Hindlimb muscle (tissue), 1 donor: ENCODE data around the gene TDRD9. TPM values are rescaled to one million over a fixed set of nuclear protein-coding genes. Genes with fewer than 3 reads are reported as not detected.

Experiments used
- DNase-seq: peaks from one replicate; pipeline ENCODE4 v3.0.0-alpha.2; 2013
- polyA plus RNA-seq: library from polyadenylated mRNA; unstranded; fragments of 120-200 nt; gene quantifications from one replicate; pipeline ENCODE4 v1.2.1, GENCODE V29; 2013; ENCODE audit not compliant: insufficient read length

TDRD9 gene
- polyA plus RNA-seq, 1 donor: 0.08 TPM

DNA sequence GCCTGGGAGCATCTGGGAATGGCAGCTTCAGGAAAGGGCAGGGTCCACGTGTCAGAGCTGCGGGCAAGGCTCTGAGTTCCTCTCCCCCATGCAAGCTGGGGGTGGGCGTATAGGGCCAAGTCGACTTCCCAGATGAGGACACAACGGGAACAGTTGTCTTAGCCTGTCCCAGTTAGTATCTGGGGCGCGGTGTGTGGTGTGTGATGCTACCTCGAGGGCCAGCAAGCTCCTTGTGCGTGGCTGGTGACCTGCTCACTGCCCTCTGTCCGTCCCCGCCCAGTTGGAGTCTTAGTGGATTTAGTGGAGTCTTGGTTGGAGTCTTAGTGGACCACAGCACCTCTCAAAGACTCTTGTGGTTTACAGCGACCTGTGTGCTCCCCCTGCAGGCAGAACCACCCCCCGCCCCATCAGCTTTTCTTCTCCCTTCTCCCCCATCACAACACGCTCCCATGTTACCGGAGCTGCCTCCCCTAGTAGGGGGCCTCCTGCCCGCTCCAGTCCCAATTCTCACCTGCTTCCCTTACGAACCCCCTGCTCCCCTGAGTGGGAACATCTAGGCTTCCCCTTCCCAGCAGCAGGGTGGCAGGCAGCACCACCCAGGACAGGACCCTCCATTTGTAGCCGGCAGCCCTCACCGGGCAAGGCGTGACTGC, 165.9 kb downstream of the TDRD9 start:
- no peak for DNase-seq

DNA sequence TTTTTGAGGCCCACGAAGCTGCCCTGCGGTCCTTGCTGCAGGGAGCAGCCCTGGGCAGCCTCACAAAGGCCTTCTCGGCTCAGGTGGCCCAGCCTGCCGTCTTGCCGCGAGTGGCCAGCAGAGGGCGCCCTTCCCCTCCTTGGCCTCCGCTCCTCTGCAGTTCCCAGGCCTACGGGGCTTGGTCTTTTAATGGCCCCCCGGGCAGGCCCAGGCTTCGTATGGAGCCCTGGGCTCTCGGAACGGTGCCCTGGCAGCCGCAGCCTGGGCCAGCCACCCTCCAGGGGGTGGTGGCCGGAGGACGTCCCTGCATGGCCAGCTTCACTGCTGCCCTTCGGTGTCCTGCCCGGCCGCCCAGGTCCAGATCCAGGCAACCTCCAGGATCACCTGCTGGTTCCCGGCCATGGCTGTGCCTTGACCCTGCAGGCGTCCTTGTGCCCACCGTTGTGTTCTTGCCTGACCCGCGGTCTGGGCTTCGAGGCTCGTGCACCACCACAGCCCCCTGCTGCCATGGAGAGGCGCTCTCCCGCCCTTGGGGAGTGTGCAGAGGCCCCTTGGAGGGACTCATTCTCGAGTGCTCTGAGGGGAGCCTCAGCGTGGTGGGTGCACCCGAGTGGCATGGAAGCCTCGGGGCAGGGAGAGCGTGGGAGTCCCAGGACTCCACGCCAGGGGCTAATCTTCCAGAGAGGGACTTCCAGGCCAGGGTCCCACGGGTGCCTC, 166.6 kb downstream of the TDRD9 start:
- peak; percentile 37 for DNase-seq

DNA sequence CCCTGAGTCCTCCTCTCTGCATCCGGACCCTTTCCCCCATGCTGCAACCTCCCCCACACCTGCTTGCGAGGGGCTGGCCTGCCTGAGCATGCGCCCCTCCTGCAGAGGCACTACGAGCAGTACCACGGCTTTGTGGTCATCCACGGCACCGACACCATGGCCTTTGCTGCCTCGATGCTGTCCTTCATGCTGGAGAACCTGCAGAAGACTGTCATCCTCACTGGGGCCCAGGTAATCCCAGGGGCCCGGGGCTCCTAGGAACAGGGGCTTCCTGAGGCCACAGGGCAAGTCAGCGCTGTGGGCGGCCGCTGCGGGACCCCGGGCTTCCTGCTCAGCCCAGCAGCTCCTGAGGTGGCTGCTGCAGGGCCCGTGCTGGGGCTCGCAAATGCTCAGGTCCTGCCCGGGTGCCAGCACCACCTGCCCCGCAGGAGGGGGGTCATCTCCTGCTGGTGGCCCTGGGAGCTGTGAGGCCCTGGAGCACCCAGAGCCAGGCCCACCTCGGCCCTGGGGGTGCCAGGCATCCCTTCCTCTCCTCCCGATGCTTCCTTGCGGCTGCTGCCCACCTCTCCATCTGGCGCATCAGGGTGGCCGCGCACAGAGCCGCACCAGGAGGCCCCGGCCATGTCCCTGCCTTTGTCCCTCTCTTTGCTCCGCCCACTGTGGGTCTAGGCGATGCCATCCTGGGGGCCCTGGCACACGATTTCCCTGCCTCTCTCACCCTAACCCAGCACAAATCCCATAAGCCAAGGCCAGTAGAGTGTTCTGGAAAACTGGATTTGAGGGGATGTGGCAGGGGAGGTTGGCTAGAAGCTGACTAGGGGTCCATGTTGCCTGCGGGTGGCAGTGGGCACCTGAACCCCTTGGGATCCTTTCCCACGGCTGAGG, 167.4 kb downstream of the TDRD9 start:
- no peak for DNase-seq

DNA sequence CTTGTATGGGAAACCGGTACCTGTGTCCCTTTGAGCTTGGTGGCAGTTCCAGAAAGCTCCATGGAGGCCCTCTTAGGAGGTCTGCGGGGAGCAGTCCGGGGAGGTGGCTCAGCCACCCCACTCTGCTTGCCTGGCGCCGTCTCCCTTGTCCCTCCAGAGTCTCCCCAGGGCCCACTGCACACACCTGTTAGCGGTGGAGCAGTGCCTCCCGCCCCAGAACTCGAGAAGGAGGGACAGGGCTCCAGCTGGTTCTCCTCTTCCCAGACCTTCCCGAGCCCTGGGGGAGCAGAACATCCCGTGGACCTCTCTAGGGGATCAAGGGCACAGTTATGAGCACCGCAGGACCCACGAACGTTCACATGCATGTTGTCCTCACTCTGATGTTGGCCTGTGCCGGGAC, 168.1 kb downstream of the TDRD9 start:
- DNase-seq: no peak

DNA sequence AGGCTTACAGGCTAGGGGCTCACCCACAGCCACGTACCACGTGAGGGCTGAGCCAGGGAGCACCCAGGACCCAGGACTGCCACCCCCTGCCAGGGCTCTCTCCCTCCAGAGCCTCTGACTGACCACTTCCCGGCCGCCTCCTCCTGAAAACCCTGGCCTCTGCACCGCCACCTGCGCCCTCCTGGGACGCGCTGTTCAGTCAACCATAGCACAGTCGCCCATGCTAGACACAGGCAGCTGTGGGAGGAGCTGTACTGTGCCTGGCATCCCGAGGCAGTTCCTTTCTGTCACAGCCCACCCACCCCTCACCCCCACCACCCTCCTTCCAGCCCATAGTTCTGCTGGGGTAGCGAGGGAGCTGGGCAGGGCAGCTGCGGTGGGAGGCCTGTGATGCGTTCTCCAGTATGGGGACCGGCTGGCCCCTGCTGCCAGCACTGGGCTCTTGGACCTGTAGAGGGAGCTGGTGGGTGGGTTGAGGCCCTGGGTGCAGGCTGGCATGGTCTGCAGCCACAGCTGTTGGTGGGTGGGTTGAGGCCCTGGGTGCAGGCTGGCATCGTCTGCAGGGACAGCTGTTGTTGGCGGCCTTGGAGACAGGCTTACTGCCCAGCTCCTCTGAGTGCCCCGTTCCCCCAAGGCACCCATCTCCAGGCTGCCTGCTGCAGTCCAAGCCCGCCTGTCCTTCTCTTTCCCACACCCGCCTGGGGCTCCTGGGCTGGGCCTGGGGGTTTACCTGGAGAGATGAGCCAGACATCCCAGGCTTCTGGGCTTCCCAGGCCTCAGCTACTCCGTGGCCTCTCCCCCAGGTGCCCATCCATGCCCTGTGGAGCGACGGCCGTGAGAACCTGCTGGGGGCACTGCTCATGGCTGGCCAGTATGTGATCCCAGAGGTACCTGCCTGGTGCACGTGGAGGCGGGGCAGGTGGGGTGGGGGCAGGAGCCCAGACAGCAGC, 168.8 kb downstream of the TDRD9 start:
- DNase-seq: peak; percentile 15

DNA sequence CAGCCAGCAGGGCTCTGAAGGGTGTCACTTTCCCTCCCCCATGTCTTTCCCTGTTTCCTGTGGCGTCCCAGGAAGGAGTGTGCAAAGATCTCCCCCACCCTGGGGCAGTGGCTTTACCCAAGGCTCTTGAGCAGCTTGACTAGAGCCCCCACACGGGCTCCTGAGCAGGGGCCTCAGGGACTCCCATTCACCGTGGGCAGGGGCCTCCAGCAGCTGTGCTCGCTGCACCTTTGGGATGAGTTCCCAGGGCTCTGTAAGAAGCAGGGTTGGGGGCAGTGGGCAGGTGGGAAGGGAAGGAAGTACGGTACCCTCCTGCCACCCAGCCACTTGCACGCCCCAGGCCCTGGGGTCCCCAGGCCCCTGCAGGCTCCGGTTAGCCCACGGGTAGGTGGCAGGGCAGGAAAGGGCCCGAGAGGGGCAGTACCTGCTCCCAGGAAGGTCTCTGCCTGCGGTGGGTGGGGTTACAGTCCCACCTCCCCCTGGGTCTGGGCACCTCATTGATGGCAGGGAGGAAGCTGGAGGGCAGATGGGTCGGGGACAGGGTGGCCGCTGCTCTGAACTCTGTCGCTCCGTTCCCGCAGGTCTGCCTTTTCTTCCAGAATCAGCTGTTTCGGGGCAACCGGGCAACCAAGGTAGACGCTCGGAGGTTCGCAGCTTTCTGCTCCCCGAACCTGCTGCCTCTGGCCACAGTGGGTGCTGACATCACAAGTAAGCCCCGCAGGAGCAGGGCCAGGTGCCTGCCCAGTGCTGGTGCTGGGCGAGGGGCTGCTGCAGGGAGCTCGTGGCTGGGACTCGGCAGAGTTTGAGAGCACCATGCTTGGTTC, 170.2 kb downstream of the TDRD9 start:
- DNase-seq: no peak

DNA sequence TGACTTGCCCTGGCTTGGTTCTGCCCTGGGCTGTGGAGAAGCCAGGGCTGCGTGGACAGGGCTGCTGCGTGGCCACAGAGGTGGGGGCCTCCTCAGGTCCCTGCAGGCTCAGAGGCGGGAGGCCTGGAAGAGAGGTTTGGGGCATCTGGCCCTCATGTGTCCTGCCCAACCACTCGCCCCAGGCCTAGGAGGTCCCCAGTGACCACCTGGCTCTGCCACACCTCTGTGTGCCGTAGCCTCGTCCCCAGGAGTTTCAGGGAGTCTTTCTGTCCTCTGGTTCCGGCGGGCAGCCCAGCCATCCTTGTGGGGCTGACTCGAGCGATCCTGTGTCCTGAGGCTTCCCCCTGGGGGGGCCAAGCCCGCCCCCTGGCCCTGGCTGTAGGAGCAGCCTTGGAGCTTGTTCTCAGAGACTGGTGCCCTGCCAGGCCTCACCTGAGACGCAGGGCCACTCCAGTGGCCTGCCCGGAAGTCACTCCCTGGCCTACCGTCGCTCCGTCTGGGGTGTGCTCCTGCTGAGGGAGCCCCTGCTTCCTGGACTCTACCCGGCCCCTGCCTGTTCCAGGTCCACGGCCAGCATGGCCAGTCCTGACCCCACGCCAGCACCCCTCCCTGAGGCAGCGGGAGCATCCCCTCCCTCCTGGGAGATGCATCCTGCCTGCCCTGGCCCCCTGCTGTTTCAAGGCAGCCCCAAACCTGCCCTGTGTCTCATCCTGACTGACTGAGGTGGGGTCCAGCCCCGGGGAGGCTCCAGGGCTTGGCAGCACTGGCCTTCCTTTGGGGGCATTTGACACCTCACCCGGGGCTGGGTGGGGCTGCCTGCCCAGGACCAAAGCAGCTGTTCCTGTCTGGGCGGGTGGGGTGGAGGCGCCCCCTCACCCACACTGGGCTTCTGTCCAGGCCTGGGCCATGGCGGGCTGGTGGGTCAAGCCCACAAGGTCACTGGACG, 171.1 kb downstream of the TDRD9 start:
- no peak for DNase-seq

DNA sequence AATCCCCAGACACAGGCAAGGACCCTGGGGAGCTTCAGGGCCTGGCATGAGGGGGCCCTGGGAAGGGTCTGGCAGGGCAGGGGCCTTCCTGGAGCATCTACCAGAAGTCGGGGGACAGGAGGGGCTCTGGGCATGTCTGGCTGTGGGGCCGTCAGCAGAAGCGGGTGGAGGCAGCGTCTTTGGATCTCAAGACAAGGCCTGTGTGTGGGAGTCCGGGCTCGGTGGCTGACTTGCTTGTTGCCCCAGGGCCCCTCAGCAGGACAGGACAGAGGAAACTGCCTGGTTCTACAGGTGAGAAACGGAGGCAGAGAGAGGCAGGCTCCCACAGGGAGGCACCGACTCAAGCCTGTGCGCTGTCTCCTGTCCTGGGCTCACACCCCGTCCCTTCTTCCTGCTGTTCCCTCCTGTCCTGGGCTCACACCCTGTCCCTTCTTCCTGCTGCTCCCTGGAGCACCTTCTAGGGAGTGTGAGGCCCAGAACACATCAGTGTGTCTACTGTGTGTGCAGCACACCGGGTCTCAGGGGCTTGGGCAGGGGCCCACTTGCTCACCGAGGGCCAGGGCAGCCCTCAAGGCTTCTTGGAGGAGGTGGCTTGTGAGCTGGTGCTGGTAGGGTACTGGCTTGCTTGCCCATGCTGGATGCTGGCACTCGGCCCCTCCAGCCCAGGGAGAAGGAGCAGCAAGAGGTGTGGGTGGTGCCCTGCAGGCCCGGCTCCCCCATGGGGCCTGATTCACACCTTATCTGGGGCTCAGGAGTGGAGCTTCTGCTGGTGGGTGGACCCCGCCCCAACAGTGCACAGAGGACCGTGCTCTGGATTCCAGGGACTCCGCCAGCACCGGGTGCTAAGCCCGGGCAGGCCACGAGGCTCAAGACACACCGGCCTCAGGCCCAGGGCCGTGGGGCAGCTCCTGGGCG, 172.2 kb downstream of the TDRD9 start:
- no peak for DNase-seq

DNA sequence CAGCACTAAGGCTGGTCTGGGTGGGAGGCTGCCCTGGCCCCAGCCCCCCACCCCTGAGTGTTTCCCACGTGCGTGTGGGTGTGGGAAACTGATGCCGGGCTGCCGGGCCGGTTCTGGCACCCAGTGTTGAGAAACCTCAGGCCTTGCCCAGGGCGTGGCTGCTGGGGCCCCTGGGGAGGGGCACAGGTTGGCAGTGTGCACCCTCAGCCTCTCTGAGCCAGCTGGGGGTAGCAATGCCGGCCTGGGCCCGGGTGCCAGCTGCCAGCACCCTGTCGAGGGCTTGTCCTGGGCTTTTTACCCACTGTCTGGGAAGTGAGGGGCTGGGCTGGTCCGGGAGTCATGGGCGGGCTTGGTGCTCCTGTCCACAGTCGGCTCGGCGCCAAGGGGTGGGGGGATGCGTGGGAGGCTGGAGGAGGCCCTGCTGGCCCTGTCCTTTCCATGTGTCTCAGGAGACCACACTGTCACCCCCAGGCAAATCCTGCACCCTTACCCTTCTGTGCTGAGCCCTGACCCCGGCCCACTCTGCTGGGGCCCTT, 172.9 kb downstream of the TDRD9 start:
- no peak for DNase-seq

DNA sequence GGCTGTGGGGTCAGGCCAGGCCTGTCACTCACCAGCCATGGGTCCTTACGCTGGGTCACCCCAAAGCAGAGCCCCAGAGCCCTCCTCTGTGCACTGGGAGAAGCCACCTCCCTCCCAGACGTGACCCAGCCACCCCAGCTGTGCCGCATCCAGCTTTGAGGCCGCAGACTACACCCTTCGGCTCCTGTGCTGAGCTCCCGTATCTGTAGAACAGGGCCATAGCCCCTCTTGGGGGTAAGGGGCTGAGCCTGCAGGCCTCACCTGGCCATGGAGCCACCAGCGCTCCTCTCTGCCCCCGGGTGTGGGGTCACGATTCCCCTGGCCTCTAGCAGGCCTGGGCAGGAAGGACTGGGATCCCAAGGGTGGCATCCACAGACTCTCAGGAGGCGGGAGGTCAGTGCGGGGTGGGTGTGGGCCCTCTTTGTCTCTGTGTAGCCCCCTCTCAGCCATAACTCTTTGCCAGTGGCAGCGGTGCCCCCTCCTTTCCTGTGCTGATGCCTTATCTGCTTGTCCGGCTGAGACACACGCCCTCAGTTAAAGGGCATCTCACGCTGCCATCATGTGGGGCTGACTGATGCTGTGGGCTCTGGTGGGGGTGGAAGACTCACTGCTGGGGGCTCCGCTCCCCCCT, 173.5 kb downstream of the TDRD9 start:
- DNase-seq: no peak

Other genes with a start within 250 kb of the TDRD9 start
- 11.3 TPM for gene XRCC3, start 213.0 kb upstream of the TDRD9 start, polyA plus RNA-seq
- 44.2 TPM for gene ZFYVE21, start 212.6 kb upstream of the TDRD9 start, polyA plus RNA-seq
- 13.6 TPM for gene PPP1R13B, start 80.9 kb upstream of the TDRD9 start, polyA plus RNA-seq
- gene RD3L, start 14.1 kb downstream of the TDRD9 start, polyA plus RNA-seq: not detected
- 2.1 TPM for gene ASPG, start 157.2 kb downstream of the TDRD9 start, polyA plus RNA-seq
- 11.7 TPM for gene KIF26A, start 210.1 kb downstream of the TDRD9 start, polyA plus RNA-seq